Lung (tissue), 12 donors: ENCODE results near the gene SLC22A5. TPM values are rescaled to one million over a fixed set of nuclear protein-coding genes. Genes with fewer than 3 reads are reported as not detected.

ENCODE experiments used
- ATAC-seq: fragments of 200-7000 bp; cut with Tn5 transposase; one replicate; pipeline ENCODE4 v1.9.1; 2020; ENCODE audit warnings: moderate number of reproducible peaks; ENCODE audit not compliant: insufficient read depth, low FRiP score
- DNase-seq, 3 donors: peaks; one replicate each; pipeline ENCODE4 v3.0.0-alpha.2; 2013 to 2017
- H3K27ac ChIP-seq, 2 donors: one replicate each; pipeline ENCODE4 v1.5.1; 2013; ENCODE audit warnings: mild to moderate bottlenecking in 2 of 2, moderate library complexity in 2 of 2, control low read depth in 1 of 2, inconsistent platforms in 1 of 2, low read depth in 1 of 2, low read length in 1 of 2
- H3K27me3 ChIP-seq, 3 donors: one replicate each; pipeline ENCODE4 v1.5.1; 2013; ENCODE audit warnings: low read length in 2 of 3; ENCODE audit not compliant: control insufficient read depth in 3 of 3, insufficient read depth in 3 of 3
- H3K36me3 ChIP-seq, 4 donors: one replicate each; pipeline ENCODE4 v1.5.1; 2013; ENCODE audit warnings: low read length in 4 of 4, mild to moderate bottlenecking in 1 of 4, moderate library complexity in 1 of 4; ENCODE audit not compliant: control insufficient read depth in 4 of 4, insufficient read depth in 4 of 4
- H3K4me1 ChIP-seq, 5 donors: one replicate each; pipeline ENCODE4 v1.5.1; 2013; ENCODE audit warnings: low read length in 5 of 5, mild to moderate bottlenecking in 2 of 5, moderate library complexity in 1 of 5; ENCODE audit not compliant: control insufficient read depth in 5 of 5, insufficient read depth in 5 of 5
- H3K4me3 ChIP-seq: one replicate; pipeline ENCODE4 v1.5.1; 2013; ENCODE audit warnings: mild to moderate bottlenecking, control low read depth, moderate library complexity
- H3K9ac ChIP-seq, 2 donors: one replicate each; pipeline ENCODE4 v1.5.1; 2013; ENCODE audit warnings: low read length in 2 of 2, control low read depth in 1 of 2; ENCODE audit not compliant: insufficient read depth in 1 of 2
- H3K9me3 ChIP-seq, 4 donors: one replicate each; pipeline ENCODE4 v1.5.1; 2013; ENCODE audit warnings: low read length in 3 of 4, mild to moderate bottlenecking in 1 of 4, moderate library complexity in 1 of 4; ENCODE audit not compliant: control insufficient read depth in 4 of 4, insufficient read depth in 3 of 4
- WGBS, 2 donors: extraction: QIAGEN DNeasy Blood & Tissue Kit; methylation state at CpG; one replicate each; pipeline ENCODE4 v1.1.7; 2013; 5-methylcytosine and 5-hydroxymethylcytosine counted together
- polyA plus RNA-seq, 2 donors: library from polyadenylated mRNA; stranded (reverse); fragments of 200-250 nt; gene quantifications; one replicate each; pipeline ENCODE4 v1.2.1, GENCODE V29; 2013
- total RNA-seq, 2 donors: library from RNA; depleted of rRNA in 1 of 2; stranded (reverse); fragments of >200 nt in 1 of 2; gene quantifications; one replicate each; pipeline ENCODE4 v1.2.1, GENCODE V29; 2014 to 2021
- TF ChIP-seq, protein P1 (sequence below): IDR thresholded peaks from 2 replicates; pipeline ENCODE4 v1.5.1; 2012; ENCODE audit warnings: mild to moderate bottlenecking; ENCODE audit errors: control extremely low read depth, extremely low read depth
- donor health status: control.
- donor health status: control.
- donor health status: Bipolar disorder and iron deficiency.
- donor health status: healthy.
- donor health status: DM: yes; HTN: yes; CAD: no.

Gene SLC22A5
- total and polyA plus RNA-seq, 4 donors = 4.6 to 12.7 (median 7.9) TPM

DNA sequence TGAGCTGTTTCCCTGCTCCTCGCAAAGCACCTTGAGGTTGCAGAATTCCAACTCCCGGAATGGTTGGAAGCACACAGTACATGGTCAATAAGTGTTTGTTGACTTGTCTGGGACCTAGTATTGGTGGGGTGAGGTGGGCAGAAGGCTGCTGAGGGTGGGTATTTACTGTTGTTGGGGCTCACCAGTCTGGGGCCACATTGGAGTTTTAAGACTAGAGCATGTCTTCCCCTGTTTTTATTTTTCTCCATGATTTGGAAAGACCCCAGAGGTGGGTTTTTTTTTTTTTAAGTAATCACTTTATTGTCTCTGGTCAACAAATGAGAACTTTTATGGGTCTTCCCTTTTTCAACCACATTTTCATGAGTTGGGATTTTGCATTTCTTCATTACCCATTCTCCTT is 65.9 kb downstream of the SLC22A5 start:
- 92 to 93% methylated on average over 2 of the region's 2 CpGs for WGBS, 2 donors
- Histone ChIP-seq H3K9me3 (no peaks in the 10 kb centered on the region), H3K4me1 (peaks cover 7 to 42% (median 26%) of the 10 kb centered on the region in 5 donors), H3K27me3 (no peaks in the 10 kb centered on the region), H3K4me3 (no peak overlapping the region), H3K36me3 (peaks cover 0 to 3% (median 0%) of the 10 kb centered on the region in 4 donors), H3K9ac (no peak overlapping the region), H3K27ac (peak overlapping the region in 1 of 2 donors; percentile 71)
- ATAC-seq = no peak
- no peak for DNase-seq
- TF ChIP-seq, protein P1, sequence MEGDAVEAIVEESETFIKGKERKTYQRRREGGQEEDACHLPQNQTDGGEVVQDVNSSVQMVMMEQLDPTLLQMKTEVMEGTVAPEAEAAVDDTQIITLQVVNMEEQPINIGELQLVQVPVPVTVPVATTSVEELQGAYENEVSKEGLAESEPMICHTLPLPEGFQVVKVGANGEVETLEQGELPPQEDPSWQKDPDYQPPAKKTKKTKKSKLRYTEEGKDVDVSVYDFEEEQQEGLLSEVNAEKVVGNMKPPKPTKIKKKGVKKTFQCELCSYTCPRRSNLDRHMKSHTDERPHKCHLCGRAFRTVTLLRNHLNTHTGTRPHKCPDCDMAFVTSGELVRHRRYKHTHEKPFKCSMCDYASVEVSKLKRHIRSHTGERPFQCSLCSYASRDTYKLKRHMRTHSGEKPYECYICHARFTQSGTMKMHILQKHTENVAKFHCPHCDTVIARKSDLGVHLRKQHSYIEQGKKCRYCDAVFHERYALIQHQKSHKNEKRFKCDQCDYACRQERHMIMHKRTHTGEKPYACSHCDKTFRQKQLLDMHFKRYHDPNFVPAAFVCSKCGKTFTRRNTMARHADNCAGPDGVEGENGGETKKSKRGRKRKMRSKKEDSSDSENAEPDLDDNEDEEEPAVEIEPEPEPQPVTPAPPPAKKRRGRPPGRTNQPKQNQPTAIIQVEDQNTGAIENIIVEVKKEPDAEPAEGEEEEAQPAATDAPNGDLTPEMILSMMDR = no peak

DNA sequence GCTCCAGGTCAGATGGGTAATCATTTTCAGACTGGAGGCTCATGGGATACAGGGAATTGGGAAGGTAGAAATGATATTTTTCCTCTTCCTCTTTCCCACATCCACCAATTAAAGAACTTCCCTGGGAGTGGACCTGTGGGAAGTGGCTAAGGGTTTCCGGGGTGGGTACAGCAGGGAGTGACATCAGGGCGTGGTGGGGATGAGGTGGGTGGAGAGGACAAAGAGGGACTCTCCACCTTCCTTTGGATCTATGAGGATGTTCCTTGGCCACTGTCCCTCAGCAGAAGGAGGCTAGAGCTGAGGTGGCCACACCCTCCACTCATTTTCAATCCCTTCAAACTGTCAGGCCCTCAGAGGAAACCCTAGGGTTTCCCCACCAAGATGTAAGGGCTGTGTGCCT is 66.4 kb downstream of the SLC22A5 start:
- H3K36me3 ChIP-seq = peaks cover 0 to 3% (median 0%) of the 10 kb centered on the region in 4 donors
- WGBS, 2 donors = 72 to 75% methylated on average over 2 of the region's 2 CpGs

DNA sequence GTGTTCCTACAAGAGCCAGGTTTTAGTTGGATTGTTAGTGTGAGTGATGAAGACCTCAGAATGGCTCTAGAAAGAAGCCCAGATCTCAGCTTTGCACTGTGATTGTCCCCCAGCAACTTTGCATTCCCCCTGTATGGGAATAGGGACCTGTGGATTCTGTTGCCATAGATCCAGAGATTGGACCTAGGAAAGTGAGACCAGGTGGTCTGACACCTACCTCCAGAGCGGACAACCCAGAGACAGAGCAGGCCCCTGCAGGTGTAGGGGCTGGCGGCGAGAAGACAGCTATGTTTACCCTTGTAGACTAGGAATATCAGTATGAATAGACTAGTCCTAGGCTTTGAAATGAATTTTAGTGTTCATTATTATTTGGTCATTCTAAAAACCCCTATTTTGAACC is 67.4 kb downstream of the SLC22A5 start:
- H3K36me3 ChIP-seq = peaks cover 0 to 3% (median 0%) of the 10 kb centered on the region in 4 donors
- no peak for DNase-seq
- no peak overlapping the region for H3K4me3 ChIP-seq
- TF ChIP-seq, protein P1 = no peak
- H3K9ac ChIP-seq = no peak overlapping the region
- WGBS, 2 donors = 94 to 98% methylated on average over 3 of the region's 3 CpGs
- no peak for ATAC-seq
- no peaks in the 10 kb centered on the region for H3K9me3 ChIP-seq
- no peaks in the 10 kb centered on the region for H3K27me3 ChIP-seq
- H3K4me1 ChIP-seq = peaks cover 7 to 39% (median 29%) of the 10 kb centered on the region in 5 donors
- H3K27ac ChIP-seq = peak overlapping the region; percentile 24 to 84

More for the DNA sequence above, 66.4 kb downstream of the SLC22A5 start:
- Histone ChIP-seq H3K27me3 (no peaks in the 10 kb centered on the region), H3K9me3 (no peaks in the 10 kb centered on the region), H3K4me1 (peaks cover 7 to 42% (median 26%) of the 10 kb centered on the region in 5 donors), H3K4me3 (no peak overlapping the region), H3K27ac (peak overlapping the region; percentile 41 to 82), H3K9ac (no peak overlapping the region)
- ATAC-seq (no peak), DNase-seq (no peak)
- TF ChIP-seq, protein P1 = no peak
